GM10248 (cell line): ENCODE measurements around the gene BHLHE23.
"Not testable (repeated sequence)": the region's sequence is repeated elsewhere in the genome, so short reads cannot be mapped to it uniquely, and the experiment has no call there.

Source experiments
- CTCF ChIA-PET: fragments of 300-600 bp; sonication (Branson Sonifier 250); formaldehyde crosslinking; extraction: SDS; loops from one replicate; lab custom pipeline; 2021; ENCODE audit warnings: antibody characterized with exemption; lab: Yijun Ruan, JAX
- POLR2A ChIA-PET: fragments of 350-650 bp; sonication (Branson Sonifier 250); formaldehyde crosslinking; extraction: SDS; loops from one replicate; lab custom pipeline; 2020; ENCODE audit warnings: antibody characterized with exemption; lab: Yijun Ruan, JAX
- DNase-seq: peaks from one replicate; pipeline ENCODE4 v3.0.0; 2012; ENCODE audit errors: extremely low spot score
- CTCF ChIP-seq: IDR thresholded peaks from 2 replicates; pipeline ENCODE4 v1.5.1; 2012; ENCODE audit warnings: mild to moderate bottlenecking, low read depth; ENCODE audit errors: extremely low read depth, missing control alignments, control extremely low read depth

BHLHE23 gene

GRCh38 chr20:62962221-62962879 is 44.4 kb downstream of the BHLHE23 start:
- POLR2A ChIA-PET = no interaction called here
- CTCF ChIA-PET = interaction anchor here (0.9 to 3.3 kb wide), 2 partner anchors 10 to 14 kb away, joined by 3 to 18 read pairs; no protein-coding TSS in a partner anchor
- no peak for TF ChIP-seq CTCF
- no peak for DNase-seq

GRCh38 chr20:62961799-62962198 is 45.0 kb downstream of the BHLHE23 start:
- no peak for DNase-seq
- POLR2A ChIA-PET = no interaction called here
- CTCF ChIA-PET = interaction anchor here (3.3 kb wide), 1 partner anchor 11 kb away, joined by 18 read pairs; no protein-coding TSS in a partner anchor
- TF ChIP-seq CTCF = no peak

GRCh38 chr20:62961310-62961783 is 45.4 kb downstream of the BHLHE23 start:
- TF ChIP-seq CTCF = no peak
- CTCF ChIA-PET = no interaction called here
- POLR2A ChIA-PET = no interaction called here
- no peak for DNase-seq

GRCh38 chr20:62960446-62961309 is 46.1 kb downstream of the BHLHE23 start:
- POLR2A ChIA-PET, DNase-seq: not testable (repeated sequence)
- CTCF ChIA-PET = interaction anchor here (1.8 to 2.7 kb wide), 3 partner anchors 10 to 48 kb away, joined by 6 to 17 read pairs (median 7); no protein-coding TSS in a partner anchor

GRCh38 chr20:62959998-62960436 is 46.7 kb downstream of the BHLHE23 start:
- TF ChIP-seq CTCF = no peak
- ChIA-PET CTCF (interaction anchor here (1.2 to 2.7 kb wide), 4 partner anchors 8 to 49 kb away, joined by 4 to 17 read pairs (median 6); no protein-coding TSS in a partner anchor), POLR2A (no interaction called here)
- DNase-seq = no peak

- DNase-seq = no peak
- no peak for TF ChIP-seq CTCF
- ChIA-PET CTCF (interaction anchor here (1.2 to 2.7 kb wide), 4 partner anchors 8 to 50 kb away, joined by 4 to 17 read pairs (median 6); no protein-coding TSS in a partner anchor), POLR2A (no interaction called here)
Measured at GRCh38 chr20:62959101-62959971, 47.4 kb downstream of the BHLHE23 start.
